Globus pallidus (tissue), 1 donor: ENCODE measurements around the gene CLPTM1L.

Source experiments
- DNase-seq: peaks from one replicate; pipeline ENCODE4 v3.0.0-alpha.2; 2015; ENCODE audit warnings: low spot score

The CLPTM1L gene

GRCh38 chr5:1344975-1345838, at the start of gene CLPTM1L:
Gene CLPTM1L (minus strand): TSS chr5:1345099. CDS start chr5:1344841, 258 bp downstream.
- peak; percentile 82 for DNase-seq

- DNase-seq = no peak
Observed at GRCh38 chr5:1393571-1394501, 48.9 kb upstream of the CLPTM1L start.

GRCh38 chr5:1392801-1393565, 48.1 kb upstream of the CLPTM1L start:
- DNase-seq = no peak

GRCh38 chr5:1392261-1392660, 47.4 kb upstream of the CLPTM1L start:
- DNase-seq = no peak

GRCh38 chr5:1391691-1392090, 46.8 kb upstream of the CLPTM1L start:
- DNase-seq = no peak

- no peak for DNase-seq
Observed at GRCh38 chr5:1390861-1391600, 46.1 kb upstream of the CLPTM1L start.

GRCh38 chr5:1390333-1390732, 45.4 kb upstream of the CLPTM1L start:
- DNase-seq = no peak

- DNase-seq = no peak
Observed at GRCh38 chr5:1388383-1388967, 43.6 kb upstream of the CLPTM1L start.

GRCh38 chr5:1387876-1388275, 43.0 kb upstream of the CLPTM1L start:
- no peak for DNase-seq

GRCh38 chr5:1387059-1387755, 42.3 kb upstream of the CLPTM1L start:
- DNase-seq = no peak

- DNase-seq = peak; percentile 31
Observed at GRCh38 chr5:1386274-1386717, 41.4 kb upstream of the CLPTM1L start.

- DNase-seq = peak; percentile 58
Observed at GRCh38 chr5:1385395-1386273, 40.7 kb upstream of the CLPTM1L start.

GRCh38 chr5:1384521-1384920, 39.6 kb upstream of the CLPTM1L start:
- no peak for DNase-seq

GRCh38 chr5:1383886-1384401, 39.0 kb upstream of the CLPTM1L start:
- DNase-seq = no peak

GRCh38 chr5:1383344-1383743, 38.4 kb upstream of the CLPTM1L start:
- no peak for DNase-seq

- DNase-seq = no peak
Observed at GRCh38 chr5:1382248-1382700, 37.4 kb upstream of the CLPTM1L start.

- no peak for DNase-seq
Observed at GRCh38 chr5:1381370-1382247, 36.7 kb upstream of the CLPTM1L start.

- DNase-seq = no peak
Observed at GRCh38 chr5:1380910-1381309, 36.0 kb upstream of the CLPTM1L start.
